IPS-15b (cell line): Measurements from ENCODE around the gene STK32C.

Source experiments
- H3K27me3 ChIP-seq: one replicate; pipeline ENCODE4 v1.6.1; 2013; ENCODE audit warnings: low read length; ENCODE audit not compliant: control insufficient read depth, insufficient read depth
- H3K36me3 ChIP-seq: one replicate; pipeline ENCODE4 v1.6.1; 2013; ENCODE audit warnings: low read length; ENCODE audit not compliant: control insufficient read depth, insufficient read depth
- H3K4me1 ChIP-seq: one replicate; pipeline ENCODE4 v1.6.1; 2013; ENCODE audit warnings: mild to moderate bottlenecking, low read length; ENCODE audit not compliant: control insufficient read depth, insufficient read depth
- H3K4me3 ChIP-seq: one replicate; pipeline ENCODE4 v1.5.1; 2013; ENCODE audit warnings: low read depth, low read length
- H3K9ac ChIP-seq: one replicate; pipeline ENCODE4 v1.6.1; 2013; ENCODE audit warnings: low read depth, mild to moderate bottlenecking, low read length
- H3K9me3 ChIP-seq: one replicate; pipeline ENCODE4 v1.6.1; 2013; ENCODE audit warnings: mild to moderate bottlenecking, low read length; ENCODE audit not compliant: control insufficient read depth, insufficient read depth

Gene STK32C

GRCh38 chr10:132241496-132241895, 66.3 kb downstream of the STK32C start:
- Histone ChIP-seq H3K4me3 (no peak overlapping the region), H3K36me3 (no peaks in the 10 kb centered on the region), H3K27me3 (no peaks in the 10 kb centered on the region), H3K9me3 (no peaks in the 10 kb centered on the region), H3K9ac (no peak overlapping the region), H3K4me1 (no peaks in the 10 kb centered on the region)

GRCh38 chr10:132241086-132241485, 66.7 kb downstream of the STK32C start:
- H3K4me1 ChIP-seq = no peaks in the 10 kb centered on the region
- H3K4me3 ChIP-seq = no peak overlapping the region
- H3K9ac ChIP-seq = no peak overlapping the region
- no peaks in the 10 kb centered on the region for H3K36me3 ChIP-seq
- no peaks in the 10 kb centered on the region for H3K27me3 ChIP-seq
- no peaks in the 10 kb centered on the region for H3K9me3 ChIP-seq

- no peaks in the 10 kb centered on the region for H3K27me3 ChIP-seq
- H3K9ac ChIP-seq = no peak overlapping the region
- no peaks in the 10 kb centered on the region for H3K9me3 ChIP-seq
- no peak overlapping the region for H3K4me3 ChIP-seq
- H3K36me3 ChIP-seq = no peaks in the 10 kb centered on the region
- no peaks in the 10 kb centered on the region for H3K4me1 ChIP-seq
Observed at GRCh38 chr10:132240581-132240980, 67.2 kb downstream of the STK32C start.

- Histone ChIP-seq H3K36me3 (no peaks in the 10 kb centered on the region), H3K4me1 (no peaks in the 10 kb centered on the region), H3K27me3 (no peaks in the 10 kb centered on the region), H3K4me3 (no peak overlapping the region), H3K9me3 (no peaks in the 10 kb centered on the region), H3K9ac (no peak overlapping the region)
Observed at GRCh38 chr10:132240156-132240555, 67.6 kb downstream of the STK32C start.

DNA sequence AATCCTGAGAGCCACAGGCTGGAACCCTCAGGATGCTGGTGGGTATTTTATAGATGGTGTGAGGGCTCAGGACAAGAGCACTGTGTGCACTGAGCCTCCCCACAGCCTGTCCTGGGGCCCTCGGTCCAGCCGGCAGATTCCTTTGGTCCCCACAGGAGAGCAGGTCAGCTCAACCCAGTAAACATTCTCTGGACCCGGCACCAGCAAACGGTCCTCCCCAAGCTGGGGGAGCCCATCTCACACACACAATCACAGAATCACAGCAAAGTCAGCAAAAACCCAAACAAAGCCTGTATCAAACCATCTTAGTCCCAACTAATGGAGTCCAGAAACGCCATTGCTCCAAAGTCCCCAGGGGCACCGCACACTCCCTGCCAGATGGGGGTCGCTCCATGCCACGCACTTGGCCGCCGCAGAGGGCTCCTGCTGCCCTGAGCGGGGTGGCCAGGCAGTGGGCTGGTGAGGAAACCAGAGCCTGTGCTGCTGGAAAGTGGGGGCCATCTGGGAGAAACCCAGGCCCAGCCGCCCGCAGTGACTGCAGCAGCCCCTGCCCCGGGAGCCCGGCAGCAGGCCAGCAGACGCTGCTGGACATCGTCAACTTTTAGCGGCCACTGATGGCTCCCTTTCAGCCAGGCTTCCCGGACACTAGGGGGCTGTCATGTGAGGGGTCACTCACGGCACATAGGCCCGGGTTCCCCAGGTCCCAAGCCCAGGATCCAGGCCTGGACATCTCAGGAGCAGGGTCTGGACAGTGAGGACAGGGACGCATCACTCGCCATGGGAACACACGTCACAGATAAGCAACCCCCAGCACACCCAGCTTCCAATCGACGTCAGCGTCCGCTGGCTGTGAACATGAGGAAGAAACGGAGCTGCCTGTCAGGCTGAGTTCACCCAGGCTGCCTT, 68.4 kb downstream of the STK32C start:
- no peaks in the 10 kb centered on the region for H3K9me3 ChIP-seq
- H3K27me3 ChIP-seq = no peaks in the 10 kb centered on the region
- H3K9ac ChIP-seq = no peak overlapping the region
- H3K36me3 ChIP-seq = no peaks in the 10 kb centered on the region
- H3K4me1 ChIP-seq = no peaks in the 10 kb centered on the region
- H3K4me3 ChIP-seq = no peak overlapping the region

DNA sequence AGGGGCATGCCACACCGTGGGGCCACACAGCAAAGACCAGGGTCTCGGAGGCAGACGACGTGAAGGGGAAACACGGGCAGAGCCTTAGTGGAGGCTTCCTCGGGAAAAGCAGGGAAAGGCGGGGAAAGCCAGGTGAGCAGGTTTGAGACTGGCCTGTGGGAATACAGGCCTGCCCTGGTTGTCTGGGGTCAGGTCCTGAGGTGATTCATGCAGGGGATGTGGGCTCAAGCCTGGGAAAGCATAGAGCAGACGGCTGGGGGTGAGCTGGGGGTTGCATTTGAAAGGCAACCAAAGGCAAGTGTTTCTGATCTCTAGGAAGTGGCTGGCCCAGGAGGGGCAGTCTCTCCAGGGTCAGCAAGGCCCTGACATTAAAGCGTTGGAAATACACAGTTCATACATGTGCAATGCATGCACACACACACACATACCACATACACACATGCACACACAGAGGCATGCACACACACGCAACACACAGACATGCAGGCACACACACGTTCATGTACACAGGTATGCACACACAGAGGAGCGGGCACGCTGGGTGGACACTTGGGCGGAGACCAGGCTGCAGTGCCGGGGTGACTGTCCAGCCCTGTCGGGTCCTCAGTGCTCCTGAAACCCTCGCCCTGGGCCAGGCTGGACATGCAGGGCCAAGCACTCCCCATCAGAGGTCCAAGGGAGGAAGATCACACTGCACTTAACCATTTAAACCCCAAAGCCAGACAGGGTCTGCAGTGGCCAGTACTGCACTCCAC, 69.2 kb downstream of the STK32C start:
- Histone ChIP-seq H3K9me3 (no peaks in the 10 kb centered on the region), H3K4me1 (no peaks in the 10 kb centered on the region), H3K36me3 (no peaks in the 10 kb centered on the region), H3K9ac (no peak overlapping the region), H3K4me3 (no peak overlapping the region), H3K27me3 (no peaks in the 10 kb centered on the region)

GRCh38 chr10:132237871-132238270, 69.9 kb downstream of the STK32C start:
- no peaks in the 10 kb centered on the region for H3K4me1 ChIP-seq
- no peaks in the 10 kb centered on the region for H3K9me3 ChIP-seq
- H3K36me3 ChIP-seq = no peaks in the 10 kb centered on the region
- no peak overlapping the region for H3K4me3 ChIP-seq
- H3K9ac ChIP-seq = no peak overlapping the region
- H3K27me3 ChIP-seq = no peaks in the 10 kb centered on the region

- Histone ChIP-seq H3K36me3 (no peaks in the 10 kb centered on the region), H3K9ac (no peak overlapping the region), H3K9me3 (no peaks in the 10 kb centered on the region), H3K4me1 (no peaks in the 10 kb centered on the region), H3K27me3 (no peaks in the 10 kb centered on the region), H3K4me3 (no peak overlapping the region)
Observed at GRCh38 chr10:132237396-132237795, 70.4 kb downstream of the STK32C start.

DNA sequence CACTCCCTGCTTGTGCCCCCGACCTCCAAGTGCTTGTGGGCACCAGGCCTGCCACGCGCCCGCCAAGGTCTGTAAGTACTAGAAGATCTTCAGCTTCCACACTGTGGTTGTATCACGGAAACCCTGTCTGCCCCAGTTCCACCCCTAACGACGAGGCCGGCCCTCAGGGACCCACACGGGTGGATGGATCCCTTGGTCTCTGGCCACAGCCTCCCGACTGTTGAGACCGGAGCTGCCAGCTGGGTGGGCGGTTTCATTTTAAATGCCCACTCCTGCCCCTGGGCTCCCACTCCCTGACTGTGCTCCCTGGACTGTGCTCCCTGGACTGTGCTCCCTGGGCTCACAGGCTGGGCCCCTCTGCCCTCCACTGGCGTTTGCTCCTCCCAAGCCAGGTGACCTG, 70.9 kb downstream of the STK32C start:
- no peaks in the 10 kb centered on the region for H3K36me3 ChIP-seq
- no peak overlapping the region for H3K4me3 ChIP-seq
- no peaks in the 10 kb centered on the region for H3K4me1 ChIP-seq
- no peaks in the 10 kb centered on the region for H3K9me3 ChIP-seq
- no peak overlapping the region for H3K9ac ChIP-seq
- H3K27me3 ChIP-seq = no peaks in the 10 kb centered on the region

DNA sequence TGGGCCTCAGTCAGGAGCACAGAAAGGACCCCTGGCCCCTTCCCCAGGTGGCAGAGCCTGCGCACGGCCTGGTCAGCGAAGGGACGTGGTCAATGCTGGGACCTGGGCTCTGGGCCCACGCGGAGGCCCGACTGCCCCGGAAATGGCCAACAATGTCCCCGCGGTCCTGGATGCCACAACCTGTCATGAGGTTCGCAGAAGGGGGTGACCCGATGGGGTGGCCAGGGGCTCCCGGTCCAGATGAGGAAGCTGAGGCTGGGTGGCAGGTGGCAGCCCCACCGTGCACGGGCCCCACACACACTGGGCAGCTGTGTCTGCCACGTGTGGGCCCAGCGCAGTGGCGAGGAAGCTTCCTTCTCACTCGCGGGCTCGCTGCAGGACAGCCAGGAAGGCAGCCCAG, 71.6 kb downstream of the STK32C start:
- no peaks in the 10 kb centered on the region for H3K4me1 ChIP-seq

DNA sequence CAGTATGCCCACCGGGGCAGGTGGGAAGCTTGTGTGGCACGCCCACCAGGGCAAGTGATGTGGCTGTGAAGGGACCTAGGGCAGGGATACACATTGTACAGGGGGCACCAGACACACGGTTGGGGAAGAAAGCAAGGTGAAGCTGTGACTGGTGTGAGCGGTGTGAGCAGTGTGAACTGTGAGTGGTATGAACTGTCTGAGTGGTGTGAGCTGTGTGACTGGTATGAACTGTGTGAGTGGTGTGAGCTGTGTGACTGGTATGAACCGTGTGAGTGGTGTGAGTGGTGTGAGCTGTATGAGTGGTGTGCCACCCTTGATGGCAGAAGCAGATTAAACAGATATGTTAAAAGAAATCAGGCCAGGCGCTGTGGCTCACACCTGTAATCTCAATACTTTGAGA, 72.9 kb downstream of the STK32C start:
- Histone ChIP-seq H3K9ac (no peak overlapping the region), H3K4me3 (no peak overlapping the region), H3K4me1 (no peaks in the 10 kb centered on the region), H3K9me3 (no peaks in the 10 kb centered on the region), H3K36me3 (no peaks in the 10 kb centered on the region), H3K27me3 (no peaks in the 10 kb centered on the region)

More for the DNA sequence above, 71.6 kb downstream of the STK32C start:
- H3K9me3 ChIP-seq = no peaks in the 10 kb centered on the region
- H3K27me3 ChIP-seq = no peaks in the 10 kb centered on the region
- no peak overlapping the region for H3K4me3 ChIP-seq
- no peaks in the 10 kb centered on the region for H3K36me3 ChIP-seq
- H3K9ac ChIP-seq = no peak overlapping the region
